D341Med (cell line): ENCODE results near the gene ERCC6L.
A peak's percentile ranks its signal among the peaks of the same experiment; 100 is the strongest.

Source experiments
- DNase-seq: peaks from one replicate; pipeline ENCODE4 v3.0.0; 2012; ENCODE audit warnings: low spot score

ERCC6L gene

GRCh38 chrX:72238721-72239475 is at the start of gene ERCC6L:
Gene ERCC6L (minus strand): TSS chrX:72239027. CDS start chrX:72238911, 116 bp downstream.
- peak; percentile 95 for DNase-seq

GRCh38 chrX:72282302-72282701 is 43.5 kb upstream of the ERCC6L start:
- DNase-seq = no peak

- DNase-seq = no peak
Measured at GRCh38 chrX:72280321-72280845, 41.6 kb upstream of the ERCC6L start.

GRCh38 chrX:72276478-72276953 is 37.7 kb upstream of the ERCC6L start:
- DNase-seq = no peak

- DNase-seq = no peak
Measured at GRCh38 chrX:72274526-72274925, 35.7 kb upstream of the ERCC6L start.

GRCh38 chrX:72273718-72274117 is 34.9 kb upstream of the ERCC6L start:
- DNase-seq = no peak

GRCh38 chrX:72272868-72273267 is 34.0 kb upstream of the ERCC6L start:
- no peak for DNase-seq

GRCh38 chrX:72271812-72272211 is 33.0 kb upstream of the ERCC6L start:
- no peak for DNase-seq

- no peak for DNase-seq
Measured at GRCh38 chrX:72271091-72271788, 32.4 kb upstream of the ERCC6L start.

GRCh38 chrX:72270316-72270866 is 31.6 kb upstream of the ERCC6L start:
- DNase-seq = no peak

- no peak for DNase-seq
Measured at GRCh38 chrX:72269671-72270251, 30.9 kb upstream of the ERCC6L start.

GRCh38 chrX:72268597-72269365 is 30.0 kb upstream of the ERCC6L start:
- no peak for DNase-seq

- DNase-seq = no peak
Measured at GRCh38 chrX:72265263-72265662, 26.4 kb upstream of the ERCC6L start.

GRCh38 chrX:72262077-72262476 is 23.2 kb upstream of the ERCC6L start:
- no peak for DNase-seq

GRCh38 chrX:72260448-72260847 is 21.6 kb upstream of the ERCC6L start:
- no peak for DNase-seq

- no peak for DNase-seq
Measured at GRCh38 chrX:72258174-72258573, 19.3 kb upstream of the ERCC6L start.

GRCh38 chrX:72255864-72256263 is 17.0 kb upstream of the ERCC6L start:
- DNase-seq = no peak

- no peak for DNase-seq
Measured at GRCh38 chrX:72255445-72255844, 16.6 kb upstream of the ERCC6L start.

GRCh38 chrX:72254816-72255215 is 16.0 kb upstream of the ERCC6L start:
- DNase-seq = no peak

GRCh38 chrX:72253686-72254085 is 14.9 kb upstream of the ERCC6L start:
- no peak for DNase-seq

- peak; percentile 31 for DNase-seq
Measured at GRCh38 chrX:72247206-72247942, 8.5 kb upstream of the ERCC6L start.
